ENCODE data around the gene MTM1.

Gene MTM1

DNA sequence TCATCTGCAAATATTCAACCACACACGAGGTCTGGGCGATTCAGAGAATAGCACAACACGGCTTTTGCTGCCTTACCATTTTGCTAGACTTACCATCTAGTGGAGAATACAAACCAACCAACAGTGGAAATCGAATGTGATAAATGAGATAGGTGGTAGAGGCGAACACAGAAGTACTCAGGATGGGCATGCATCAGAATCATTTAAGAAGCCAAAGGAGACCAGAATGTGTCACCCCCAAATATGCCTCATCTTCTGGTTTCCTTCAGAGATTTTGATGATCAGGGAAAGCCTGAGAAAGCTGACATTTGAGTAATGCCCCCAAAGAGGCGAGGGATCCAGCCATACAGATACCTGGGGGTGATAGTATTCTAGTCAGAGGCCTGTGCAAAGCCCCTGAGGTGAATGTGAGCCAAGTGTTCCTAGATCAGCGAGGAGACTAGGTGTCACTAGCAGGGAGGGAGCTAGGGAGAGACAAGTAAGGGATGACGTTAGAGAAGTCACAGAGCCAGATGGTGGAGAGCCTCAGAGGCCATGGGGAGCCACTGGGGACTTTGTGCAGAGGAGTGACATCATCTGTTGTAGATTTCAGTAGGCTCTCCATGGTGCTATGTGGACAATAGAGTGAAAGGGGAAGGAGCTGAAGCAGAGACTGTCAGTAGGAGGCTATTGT is 126.5 kb downstream of the MTM1 start:
- H3K4me3 Mint-ChIP-seq = peak overlapping the region; percentile 74 to 84
- no peaks in the 10 kb centered on the region for H3K27me3 Mint-ChIP-seq
- H3K9me3 Mint-ChIP-seq = no peaks in the 10 kb centered on the region
- peak overlapping the region in 1 of 2 donors; percentile 76 for H3K27ac Mint-ChIP-seq
- DNase-seq = peak in 1 of 2 donors; percentile 46
- ATAC-seq = peak; percentile 45
- peaks cover 59% of the 10 kb centered on the region for H3K4me1 Mint-ChIP-seq

DNA sequence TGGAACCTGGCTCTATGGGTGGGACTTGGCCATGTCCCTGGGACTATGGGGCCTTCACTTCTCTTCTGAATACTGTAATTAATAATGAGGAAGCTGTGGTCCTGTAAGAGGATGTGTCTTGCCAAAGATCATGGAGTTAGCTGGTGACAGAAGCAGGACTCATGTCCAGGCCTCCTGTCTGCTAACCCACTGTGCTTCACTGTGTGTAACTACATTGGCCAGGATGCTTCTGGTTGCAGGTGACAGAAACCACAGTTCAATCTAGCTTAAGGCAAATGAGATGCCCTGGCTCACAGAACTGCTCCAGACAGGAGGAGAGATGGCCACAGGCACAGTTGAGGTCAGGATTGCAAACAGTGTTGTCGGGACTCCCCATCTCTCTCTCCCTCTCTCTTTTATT is 127.9 kb downstream of the MTM1 start:
- DNase-seq (peak in 1 of 2 donors; percentile 22), ATAC-seq (peak; percentile 17)
- H3K4me3 Mint-ChIP-seq = peak overlapping the region; percentile 74 to 84
- H3K4me1 Mint-ChIP-seq = peaks cover 47% of the 10 kb centered on the region
- H3K27me3 Mint-ChIP-seq = no peaks in the 10 kb centered on the region
- H3K27ac Mint-ChIP-seq = peak overlapping the region; percentile 57 to 89
- no peaks in the 10 kb centered on the region for H3K9me3 Mint-ChIP-seq

DNA sequence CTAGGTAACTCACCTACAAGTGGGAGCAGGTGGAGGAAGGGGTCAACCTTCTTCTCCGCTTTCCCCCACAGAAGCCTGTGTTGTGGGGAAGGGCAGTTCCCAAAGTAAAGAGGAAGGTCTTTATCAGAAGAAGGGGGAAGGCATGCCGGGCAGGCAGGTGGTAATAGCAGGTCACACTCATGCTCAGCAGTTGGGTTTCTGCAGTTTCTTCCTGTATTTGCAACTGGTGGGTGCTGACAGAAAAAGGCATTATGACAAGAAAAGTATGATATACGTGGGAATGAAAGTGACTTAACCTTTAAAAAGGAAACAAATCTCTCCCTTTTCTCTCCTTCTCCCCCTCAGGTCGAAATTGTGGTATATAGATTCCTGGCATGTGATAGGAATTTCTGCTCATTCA is 128.4 kb downstream of the MTM1 start:
- H3K4me3 Mint-ChIP-seq = peak overlapping the region; percentile 57 to 84
- H3K27me3 Mint-ChIP-seq = no peaks in the 10 kb centered on the region
- H3K9me3 Mint-ChIP-seq = no peaks in the 10 kb centered on the region
- peaks cover 42% of the 10 kb centered on the region for H3K4me1 Mint-ChIP-seq
- DNase-seq (peak in 1 of 2 donors; percentile 24), ATAC-seq (peak; percentile 13)
- peak overlapping the region in 1 of 2 donors; percentile 52 for H3K27ac Mint-ChIP-seq

DNA sequence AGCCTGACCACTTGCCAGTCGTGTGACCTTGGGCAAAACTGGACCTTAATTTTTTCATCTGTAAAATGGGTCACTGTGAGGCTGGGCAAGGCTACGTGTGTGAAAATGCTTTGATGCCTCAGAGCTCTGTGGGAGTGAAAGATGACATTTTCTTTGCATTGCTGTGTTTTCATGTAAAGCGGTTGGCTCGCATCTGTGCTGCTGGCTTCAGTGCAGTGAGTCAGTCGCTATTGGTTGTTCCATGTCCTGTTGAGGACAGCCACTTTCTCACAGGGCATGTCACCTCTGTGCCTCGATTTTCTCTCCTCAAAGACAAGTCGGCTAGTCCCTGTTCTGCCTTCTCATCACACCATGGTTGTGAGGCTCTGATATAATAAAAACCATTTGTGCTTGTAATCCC is 129.2 kb downstream of the MTM1 start:
- ATAC-seq (peak; percentile 3), DNase-seq (peak in 1 of 2 donors; percentile 39)
- H3K9me3 Mint-ChIP-seq = no peaks in the 10 kb centered on the region
- peak overlapping the region in 1 of 2 donors; percentile 84 for H3K4me3 Mint-ChIP-seq
- peak overlapping the region in 1 of 2 donors; percentile 72 for H3K27ac Mint-ChIP-seq
- H3K27me3 Mint-ChIP-seq = no peaks in the 10 kb centered on the region
- H3K4me1 Mint-ChIP-seq = peaks cover 38% of the 10 kb centered on the region

DNA sequence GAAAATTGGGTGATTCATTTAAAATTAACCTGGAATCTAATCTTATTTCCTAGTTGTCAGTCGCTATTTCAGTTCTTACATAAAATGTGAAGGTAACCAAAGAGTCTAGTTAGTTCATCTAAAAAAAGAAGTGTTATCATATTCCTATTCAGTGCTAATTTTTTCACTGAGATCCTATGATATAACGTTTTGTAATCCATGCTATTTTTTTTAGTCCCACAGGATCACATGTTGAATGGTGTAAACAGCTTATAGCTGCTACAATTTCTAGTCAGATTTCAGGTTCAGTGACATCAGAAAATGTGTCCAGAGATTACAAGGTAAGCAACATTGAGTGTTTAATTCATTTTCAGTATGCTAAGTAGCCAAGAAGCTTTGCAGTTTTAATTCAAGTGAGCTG is 130.6 kb downstream of the MTM1 start:
- no peaks in the 10 kb centered on the region for H3K9me3 Mint-ChIP-seq
- peaks cover 49% of the 10 kb centered on the region for H3K4me1 Mint-ChIP-seq
- no peak for ATAC-seq
- no peak overlapping the region for H3K27ac Mint-ChIP-seq
- H3K4me3 Mint-ChIP-seq = no peak overlapping the region
- no peak for DNase-seq
- H3K27me3 Mint-ChIP-seq = no peaks in the 10 kb centered on the region

DNA sequence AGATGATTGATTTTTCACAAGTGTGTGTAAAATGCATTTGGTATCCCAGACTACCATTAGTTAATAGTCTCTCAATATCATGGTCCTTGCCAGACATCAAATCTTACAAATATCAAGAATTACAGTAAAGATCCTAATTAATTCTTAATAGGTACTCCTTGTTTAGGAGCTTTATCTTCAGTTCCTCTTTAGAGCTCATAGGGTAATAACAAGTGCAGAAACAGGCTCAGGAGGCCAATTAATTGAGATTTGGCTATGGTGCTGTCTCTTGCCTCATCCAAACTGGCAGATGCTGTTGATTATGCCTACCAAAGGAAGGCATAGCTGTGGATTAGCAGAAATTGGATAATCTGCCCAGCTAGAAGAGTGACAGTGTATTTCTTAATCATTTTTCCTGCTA is 131.7 kb downstream of the MTM1 start:
- Mint-ChIP-seq H3K27me3 (no peaks in the 10 kb centered on the region), H3K4me3 (no peak overlapping the region), H3K4me1 (peaks cover 52% of the 10 kb centered on the region), H3K27ac (no peak overlapping the region), H3K9me3 (no peaks in the 10 kb centered on the region)
- DNase-seq (no peak), ATAC-seq (no peak)

DNA sequence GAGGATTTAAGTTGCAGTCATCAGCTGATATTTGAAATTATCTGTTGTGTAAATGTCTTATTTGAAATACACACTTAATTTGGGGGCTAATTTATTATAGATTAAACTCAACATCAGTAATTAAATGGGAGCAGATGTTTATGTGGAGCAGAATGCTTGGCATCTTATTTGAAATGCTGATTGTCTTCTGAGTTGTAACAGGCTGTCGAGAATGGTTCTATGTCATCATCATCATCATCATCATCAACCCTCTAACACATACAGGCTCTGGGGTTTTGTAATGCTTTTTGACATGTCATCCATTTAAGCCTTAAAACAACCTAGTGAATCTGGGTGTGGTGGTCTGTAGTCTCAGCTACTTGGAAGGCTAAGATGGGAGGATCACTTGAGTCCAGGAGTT is 133.0 kb downstream of the MTM1 start:
- Mint-ChIP-seq H3K4me1 (peaks cover 45% of the 10 kb centered on the region), H3K4me3 (no peak overlapping the region), H3K27me3 (no peaks in the 10 kb centered on the region), H3K9me3 (no peaks in the 10 kb centered on the region), H3K27ac (no peak overlapping the region)
- ATAC-seq (no peak), DNase-seq (no peak)

DNA sequence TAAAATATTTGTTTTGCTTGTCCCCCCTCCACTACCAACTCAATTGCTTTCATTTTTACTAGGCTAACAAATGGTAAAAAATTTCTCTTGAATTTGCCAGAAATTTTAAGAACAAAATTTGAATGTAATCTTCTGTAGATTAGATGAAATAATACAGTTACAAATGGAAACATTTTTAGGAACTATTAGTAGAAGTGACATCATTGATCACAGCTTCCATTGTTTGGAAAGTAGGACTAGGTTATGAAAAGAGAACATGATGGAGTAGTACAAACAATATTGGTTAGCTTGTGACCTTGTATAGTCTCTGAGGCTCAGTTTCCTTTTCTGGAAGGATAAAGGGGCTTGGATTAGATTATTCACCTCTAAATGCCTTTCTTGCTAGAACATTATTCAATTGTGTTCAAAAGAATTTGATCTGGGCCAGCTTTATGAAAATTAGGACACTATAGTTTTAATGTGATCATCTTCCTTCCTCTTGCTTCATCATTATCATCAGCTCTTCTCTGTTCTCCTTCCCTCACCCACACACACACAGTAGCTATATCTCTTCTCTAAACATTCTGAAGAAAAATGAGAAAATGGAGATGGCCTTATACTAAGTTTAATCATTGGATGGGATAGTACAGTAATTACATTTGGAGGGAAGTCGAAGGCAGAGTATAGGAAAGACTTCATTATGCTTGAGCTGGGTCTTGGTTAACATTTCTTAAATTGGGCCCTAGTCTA is 134.7 kb downstream of the MTM1 start:
- peaks cover 35% of the 10 kb centered on the region for H3K4me1 Mint-ChIP-seq
- H3K27me3 Mint-ChIP-seq = no peaks in the 10 kb centered on the region
- ATAC-seq = no peak
- no peak for DNase-seq
- H3K9me3 Mint-ChIP-seq = no peaks in the 10 kb centered on the region
- H3K27ac Mint-ChIP-seq = peak overlapping the region in 1 of 2 donors; percentile 55
- H3K4me3 Mint-ChIP-seq = peak overlapping the region in 1 of 2 donors; percentile 24

DNA sequence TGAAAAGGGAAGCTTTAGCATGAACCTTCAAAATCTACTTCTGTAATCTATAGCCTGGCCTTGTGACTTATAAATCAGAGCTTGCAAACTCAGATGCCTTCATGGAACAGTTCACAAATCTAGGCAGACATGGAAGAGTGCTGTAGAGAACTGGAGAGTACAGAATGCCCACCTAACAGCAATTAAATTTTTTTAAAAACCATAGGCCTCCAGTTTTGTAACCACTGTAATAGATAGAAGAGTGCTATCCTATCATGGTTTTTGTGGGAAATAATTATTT is 135.2 kb downstream of the MTM1 start:
- peaks cover 35% of the 10 kb centered on the region for H3K4me1 Mint-ChIP-seq
- H3K27ac Mint-ChIP-seq = peak overlapping the region in 1 of 2 donors; percentile 55
- H3K9me3 Mint-ChIP-seq = no peaks in the 10 kb centered on the region
- ATAC-seq = no peak
- H3K27me3 Mint-ChIP-seq = no peaks in the 10 kb centered on the region
- H3K4me3 Mint-ChIP-seq = peak overlapping the region in 1 of 2 donors; percentile 24
- DNase-seq = no peak

DNA sequence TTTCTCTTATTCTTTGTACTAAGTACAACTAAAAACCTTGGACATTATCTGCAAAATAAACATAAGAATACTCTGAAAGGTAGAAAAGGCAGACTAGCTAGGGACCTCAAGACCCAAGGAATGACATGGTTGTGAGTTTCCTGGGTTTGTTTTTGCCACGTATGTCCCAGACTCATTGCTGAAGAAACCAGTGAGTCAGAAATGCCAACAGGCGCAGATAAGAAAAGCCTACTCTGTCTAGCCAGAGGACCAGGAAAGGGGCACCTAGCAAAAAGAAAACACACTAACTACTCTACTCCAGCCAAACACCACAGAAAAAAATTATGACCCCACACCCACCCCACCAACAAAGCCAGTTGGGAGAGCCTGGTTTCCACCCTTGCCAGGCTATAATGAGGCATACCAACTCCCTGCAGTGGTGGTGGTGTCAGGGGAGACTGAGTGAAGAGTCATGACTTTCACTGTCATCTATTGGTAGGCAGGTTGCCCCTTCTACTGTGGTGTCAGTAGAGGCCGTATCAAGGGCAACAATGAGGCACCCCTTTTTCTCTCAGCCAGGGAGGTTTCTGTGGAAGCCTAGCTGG is 135.7 kb downstream of the MTM1 start:
- peak in 1 of 2 donors; percentile 33 for DNase-seq
- H3K27ac Mint-ChIP-seq = peak overlapping the region; percentile 42 to 65
- H3K4me1 Mint-ChIP-seq = peaks cover 35% of the 10 kb centered on the region
- H3K9me3 Mint-ChIP-seq = no peaks in the 10 kb centered on the region
- no peaks in the 10 kb centered on the region for H3K27me3 Mint-ChIP-seq
- peak overlapping the region in 1 of 2 donors; percentile 44 for H3K4me3 Mint-ChIP-seq
- ATAC-seq = peak; percentile 95

DNA sequence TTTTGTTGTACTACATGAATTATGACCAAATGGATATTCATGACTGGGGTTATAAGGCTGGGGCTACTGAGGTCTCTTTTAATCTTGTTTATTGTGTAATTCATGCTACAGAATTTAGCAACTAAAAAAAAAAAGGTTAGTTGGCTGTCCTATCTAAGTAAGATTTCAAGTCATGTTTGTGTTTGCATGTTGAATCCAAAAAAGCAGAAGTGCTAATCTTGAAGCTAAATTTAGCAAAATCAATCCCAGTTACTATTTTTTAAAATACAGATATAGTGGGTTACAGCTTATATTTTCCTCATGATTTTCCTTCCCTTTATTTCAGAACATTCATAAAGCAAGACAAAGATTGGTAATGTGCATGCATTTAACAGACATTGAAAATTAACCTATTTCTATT is 144.2 kb downstream of the MTM1 start:
- ATAC-seq (no peak), DNase-seq (no peak)
- H3K4me3 Mint-ChIP-seq = no peak overlapping the region
- H3K9me3 Mint-ChIP-seq = no peaks in the 10 kb centered on the region
- no peak overlapping the region for H3K27ac Mint-ChIP-seq
- no peaks in the 10 kb centered on the region for H3K27me3 Mint-ChIP-seq
- H3K4me1 Mint-ChIP-seq = peaks cover 38% of the 10 kb centered on the region

DNA sequence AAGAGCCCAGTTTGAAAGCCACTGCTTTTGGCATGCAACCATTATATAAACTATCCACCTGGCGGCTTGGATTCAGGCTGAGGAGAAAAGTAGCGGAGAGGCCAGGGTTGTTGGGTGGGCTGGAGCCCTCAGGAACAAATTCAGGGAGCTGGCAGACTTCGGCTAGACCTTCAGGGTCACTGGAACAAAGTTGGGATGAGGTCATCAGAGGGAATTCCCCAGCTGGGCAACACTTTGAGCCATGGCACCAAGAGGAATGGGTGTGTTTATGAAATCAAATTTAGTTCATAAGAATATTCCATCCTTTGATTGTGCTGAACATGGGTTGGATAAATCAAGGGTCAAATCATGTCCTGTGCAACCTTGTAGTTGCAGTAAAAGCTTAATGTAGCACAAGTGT is 146.8 kb downstream of the MTM1 start:
- H3K27me3 Mint-ChIP-seq = no peaks in the 10 kb centered on the region
- ATAC-seq = no peak
- peaks cover 34% of the 10 kb centered on the region for H3K4me1 Mint-ChIP-seq
- no peak overlapping the region for H3K4me3 Mint-ChIP-seq
- H3K9me3 Mint-ChIP-seq = no peaks in the 10 kb centered on the region
- DNase-seq = no peak
- no peak overlapping the region for H3K27ac Mint-ChIP-seq

DNA sequence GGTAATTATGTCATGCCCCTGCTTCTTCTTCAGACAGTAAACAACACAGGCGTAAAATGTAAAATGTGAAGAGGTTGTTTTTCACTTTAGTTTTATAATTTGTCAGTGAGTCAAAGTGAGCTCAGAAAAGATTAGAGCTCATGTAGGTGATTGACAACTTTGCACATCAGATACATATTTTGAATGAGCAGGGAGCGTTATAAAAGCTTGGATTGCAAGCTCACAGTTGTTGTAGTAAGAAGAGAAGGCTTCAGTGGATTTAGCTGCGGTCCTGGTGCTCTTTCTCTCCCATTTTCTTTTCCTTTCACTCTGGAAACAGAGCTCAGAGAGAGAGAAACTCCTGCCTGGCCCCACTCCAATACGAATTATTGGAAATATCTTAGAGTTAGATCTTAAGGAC is 151.2 kb downstream of the MTM1 start:
- Mint-ChIP-seq H3K4me3 (no peak overlapping the region), H3K9me3 (no peaks in the 10 kb centered on the region), H3K4me1 (peaks cover 13% of the 10 kb centered on the region), H3K27ac (no peak overlapping the region), H3K27me3 (no peaks in the 10 kb centered on the region)
- DNase-seq = no peak
- ATAC-seq = no peak
